GM12878 (cell line): ENCODE results near the gene SIPA1. TPM values are rescaled to one million over a fixed set of nuclear protein-coding genes. Genes with fewer than 3 reads are reported as not detected.
A peak's percentile ranks its signal among the peaks of the same experiment; 100 is the strongest.

Source experiments
- ATAC-seq: fragments of 200-7000 bp; cut with Tn5 transposase; 3 replicates; pipeline ENCODE4 v1.9.1; 2020; ENCODE audit warnings: mild to moderate bottlenecking, moderate library complexity
- BruUV-seq: library from RNA; stranded (reverse); fragments of 400-500 nt; replicated peaks from 2 replicates; lab custom pipeline; 2021; lab: Mats Ljungman, UMichigan
- CTCF ChIA-PET: fragments of 300-600 bp; sonication (Branson Sonifier 250); formaldehyde crosslinking; extraction: SDS; loops from one replicate; lab custom pipeline; 2021; ENCODE audit warnings: inconsistent platforms; lab: Yijun Ruan, JAX
- POLR2A ChIA-PET: fragments of 350-600 bp; formaldehyde crosslinking; extraction: SDS; loops from one replicate; lab custom pipeline; 2021; ENCODE audit warnings: inconsistent platforms; lab: Charles Lee
- RAD21 ChIA-PET: fragments of 300-600 bp; sonication (Branson Sonifier 250); formaldehyde crosslinking; loops from one replicate; lab custom pipeline; 2023; ENCODE audit warnings: antibody characterized with exemption; ENCODE audit not compliant: unreplicated experiment; lab: Charles Lee
- SMC1A ChIA-PET: fragments of 300-600 bp; sonication (Branson Sonifier 250); formaldehyde crosslinking; loops from one replicate; lab custom pipeline; 2023; ENCODE audit not compliant: unreplicated experiment, uncharacterized antibody; lab: Charles Lee
- DNase-seq: peaks from one replicate; pipeline ENCODE4 v3.0.0-alpha.2; 2011; ENCODE audit warnings: low read depth, low spot score
- FAIRE-seq: peaks from 3 replicates; lab custom pipeline; 2011; peaks lifted over from hg19 to GRCh38; lab: Jason Lieb, UNC
- H2AFZ ChIP-seq: 2 replicates; pipeline ENCODE4 v1.6.0; 2011; ENCODE audit warnings: low read depth, low read length, control low read depth; ENCODE audit not compliant: control insufficient read depth
- H3K27ac ChIP-seq: 2 replicates; pipeline ENCODE4 v1.5.1; 2011; ENCODE audit warnings: control low read depth; ENCODE audit not compliant: control insufficient read depth, insufficient read depth
- H3K27me3 ChIP-seq, 2 experiments: replicated peaks in 1 of 2; 2 replicates each; pipeline versions ENCODE4 v1.6.0 to v1.6.1; 2011; ENCODE audit warnings: low read length in 1 of 2; ENCODE audit not compliant: control insufficient read depth in 2 of 2, insufficient read depth in 2 of 2
- H3K36me3 ChIP-seq, 2 experiments: 2 replicates each; pipeline ENCODE4 v1.5.1; 2011; ENCODE audit warnings: low read length in 1 of 2; ENCODE audit not compliant: control insufficient read depth in 2 of 2, insufficient read depth in 2 of 2
- H3K4me1 ChIP-seq: 2 replicates; pipeline ENCODE4 v1.6.1; 2011; ENCODE audit warnings: mild to moderate bottlenecking, low read length, moderate library complexity, mixed read lengths; ENCODE audit not compliant: control insufficient read depth, insufficient read depth
- H3K4me2 ChIP-seq: 2 replicates; pipeline ENCODE4 v1.6.0; 2011; ENCODE audit warnings: control low read depth; ENCODE audit not compliant: control insufficient read depth, insufficient read depth
- H3K4me3 ChIP-seq: fragments of 200-600 bp; sonication (generic); 2 replicates; pipeline ENCODE4 v1.5.1; 2016
- H3K79me2 ChIP-seq: 2 replicates; pipeline ENCODE4 v1.6.0; 2011; ENCODE audit warnings: low read length; ENCODE audit not compliant: control insufficient read depth, insufficient read depth
- H3K9ac ChIP-seq: 2 replicates; pipeline ENCODE4 v1.8.0; 2011; ENCODE audit warnings: low read length, control low read depth, mixed read lengths; ENCODE audit not compliant: control insufficient read depth, insufficient read depth
- H3K9me3 ChIP-seq: replicated peaks from 3 replicates; pipeline ENCODE4 v1.5.1; 2011; ENCODE audit warnings: mild to moderate bottlenecking, low read length; ENCODE audit not compliant: control insufficient read depth, insufficient read depth
- H4K20me1 ChIP-seq: 2 replicates; pipeline ENCODE4 v1.6.0; 2011; ENCODE audit not compliant: control insufficient read depth, insufficient read depth
- WGBS: methylation state at CpG from one replicate; pipeline ENCODE4 v1.1.6; 2016; ENCODE audit warnings: low lambda C conversion rate; ENCODE audit not compliant: insufficient replicate concordance, insufficient coverage; ENCODE audit errors: missing lambda C conversion rate; 5-methylcytosine and 5-hydroxymethylcytosine counted together
- in situ Hi-C: fragments of 300-500 bp; cut with MboI; formaldehyde crosslinking; loops from 9 replicates; pipeline ENCODE4 v1.14.3; 2018; ENCODE audit warnings: mixed read lengths
- intact Hi-C: fragments of 100-400 bp; cut with micrococcal nuclease; formaldehyde crosslinking; loops from one replicate; pipeline ENCODE4 v1.14.2; 2022; ENCODE audit not compliant: unreplicated experiment
- polyA plus RNA-seq, 11 experiments: library from polyadenylated mRNA; depleted of rRNA in 4 of 11; unstranded in 6 of 11; stranded (reverse) in 5 of 11; fragments of >200 nt; fragmentation: Nextera tagmentation in 4 of 11; fragmentation: Illumina TruSeq in 1 of 11; extraction: Ambion mirVana in 4 of 11; extraction: Trizol in 1 of 11; gene quantifications; 1 replicate in 1 of 11; 2 replicates in 10 of 11; pipeline versions ENCODE4 v1.2.1 to v1.2.3, GENCODE V29; 2011 to 2016; ENCODE audit warnings: inconsistent platforms in 2 of 11, missing spikeins in 2 of 11, low read depth in 1 of 11
- total RNA-seq, 4 experiments: library from RNA; depleted of rRNA in 3 of 4; stranded (reverse); fragments of >200 nt in 3 of 4; fragmentation: Illumina TruSeq in 1 of 4; extraction: Trizol in 1 of 4; gene quantifications; 2 replicates each; pipeline versions ENCODE4 v1.2.1 to v1.2.3, GENCODE V29; 2013 to 2021
- TF ChIP-seq, protein P1 (sequence below): IDR thresholded peaks from 2 replicates; pipeline ENCODE4 v1.6.1; 2011; ENCODE audit warnings: mild to moderate bottlenecking, low read depth, low read length, moderate library complexity; ENCODE audit not compliant: insufficient replicate concordance

SIPA1 gene
- total and polyA plus RNA-seq, 10 of the 15 experiments (the other 5 are each of a cell fraction or from before 2014, with no cell fraction given): 1.0 to 139 (median 33.4) TPM

GRCh38 chr11:65612691-65613090, 25.2 kb upstream of the SIPA1 start:
- peak overlapping the region; percentile 37; the same call in 1 of the 2 replicates for H3K27ac ChIP-seq
- no peak for FAIRE-seq
- in situ Hi-C loops: no loop called here
- RAD21 ChIA-PET: interaction anchor here (1.0 to 4.0 kb wide), 8 partner anchors 19 to 72 kb away, joined by 3 to 36 read pairs (median 5); partner anchors contain the start of genes FAM89B, RELA, SIPA1 and ZNRD2
- intact Hi-C loops: loop anchor here (5.0 kb wide), 1 partner anchor 735 kb away; the partner anchor contains the start of gene EHD1
- H3K9me3 ChIP-seq: no peaks in the 10 kb centered on the region
- H3K9ac ChIP-seq: peak overlapping the region; percentile 85
- H3K79me2 ChIP-seq: peaks cover 68% of the 10 kb centered on the region
- H3K4me2 ChIP-seq: peak overlapping the region; percentile 93
- SMC1A ChIA-PET: interaction anchor here (0.9 to 3.0 kb wide), 4 partner anchors 25 to 193 kb away, joined by 3 to 21 read pairs (median 3); no protein-coding TSS in a partner anchor
- DNase-seq: no peak
- no peaks in the 10 kb centered on the region; the same call in 1 of the 2 replicates for H4K20me1 ChIP-seq
- POLR2A ChIA-PET: interaction anchor here (0.6 to 5.0 kb wide), 11 partner anchors 8 to 276 kb away, joined by 3 to 34 read pairs (median 4); partner anchors contain the start of genes EHBP1L1, RELA and ZNRD2
- peaks cover 24% of the 10 kb centered on the region for H3K4me1 ChIP-seq
- CTCF ChIA-PET: interaction anchor here (1.0 to 3.8 kb wide), 5 partner anchors 18 to 197 kb away, joined by 3 to 35 read pairs (median 10); no protein-coding TSS in a partner anchor
- peaks cover 6 to 17% of the 10 kb centered on the region in 2 experiments; a peak in 3 of 4 replicates for H3K36me3 ChIP-seq
- H3K4me3 ChIP-seq: peak overlapping the region; percentile 99
- TF ChIP-seq, protein P1, sequence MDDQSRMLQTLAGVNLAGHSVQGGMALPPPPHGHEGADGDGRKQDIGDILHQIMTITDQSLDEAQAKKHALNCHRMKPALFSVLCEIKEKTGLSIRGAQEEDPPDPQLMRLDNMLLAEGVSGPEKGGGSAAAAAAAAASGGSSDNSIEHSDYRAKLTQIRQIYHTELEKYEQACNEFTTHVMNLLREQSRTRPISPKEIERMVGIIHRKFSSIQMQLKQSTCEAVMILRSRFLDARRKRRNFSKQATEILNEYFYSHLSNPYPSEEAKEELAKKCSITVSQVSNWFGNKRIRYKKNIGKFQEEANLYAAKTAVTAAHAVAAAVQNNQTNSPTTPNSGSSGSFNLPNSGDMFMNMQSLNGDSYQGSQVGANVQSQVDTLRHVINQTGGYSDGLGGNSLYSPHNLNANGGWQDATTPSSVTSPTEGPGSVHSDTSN: no peak
- BruUV-seq: no TSS peak
- H3K27me3 ChIP-seq: no peaks in the 10 kb centered on the region
- no peak overlapping the region for H2AFZ ChIP-seq
- no peak for ATAC-seq
- WGBS: 47% methylated on average over 7 of the region's 7 CpGs
